ENCODE data around the gene TLN1. TPM values are rescaled to one million over a fixed set of nuclear protein-coding genes. Genes with fewer than 3 reads are reported as not detected.

TLN1 gene
- total and polyA plus RNA-seq, 2 experiments from 2014 or later = 96.0 to 178 TPM

- peak in 1 of 2 donors; percentile 59 for DNase-seq (ENCODE audit: low read depth in 1 of 2, low spot score in 1 of 2)
Observed at GRCh38 chr9:35687306-35687705, 44.7 kb downstream of the TLN1 start.

GRCh38 chr9:35686222-35687203, 45.5 kb downstream of the TLN1 start:
- DNase-seq (ENCODE audit: low read depth in 1 of 2, low spot score in 1 of 2) = peak; percentile 73 to 81
- Histone ChIP-seq H3K36me3 (peaks cover 36% of the 10 kb centered on the region), H3K4me1 (ENCODE audit: low read depth) (peaks cover 32% of the 10 kb centered on the region), H3K27me3 (no peaks in the 10 kb centered on the region), H3K27ac (peak overlapping the region; percentile 95), H3K9me3 (ENCODE audit: low read depth) (no peaks in the 10 kb centered on the region), H3K4me3 (no peak overlapping the region)
- no peak for TF ChIP-seq CTCF (IDR thresholded peaks at IDR 0.05; ENCODE audit: low read depth, low read length)

More at GRCh38 chr9:35687306-35687705, 44.7 kb downstream of the TLN1 start:
- Histone ChIP-seq H3K4me1 (ENCODE audit: low read depth) (peaks cover 32% of the 10 kb centered on the region), H3K4me3 (peak overlapping the region; percentile 67), H3K36me3 (peaks cover 34% of the 10 kb centered on the region), H3K27me3 (no peaks in the 10 kb centered on the region), H3K27ac (peak overlapping the region; percentile 95), H3K9me3 (ENCODE audit: low read depth) (no peaks in the 10 kb centered on the region)
- TF ChIP-seq CTCF (IDR thresholded peaks at IDR 0.05; ENCODE audit: low read depth, low read length) = no peak

- Histone ChIP-seq H3K36me3 (peaks cover 36% of the 10 kb centered on the region), H3K27ac (peak overlapping the region; percentile 95), H3K4me3 (no peak overlapping the region), H3K27me3 (no peaks in the 10 kb centered on the region), H3K4me1 (ENCODE audit: low read depth) (peaks cover 32% of the 10 kb centered on the region), H3K9me3 (ENCODE audit: low read depth) (no peaks in the 10 kb centered on the region)
- DNase-seq (ENCODE audit: low read depth in 1 of 2, low spot score in 1 of 2) = no peak
- no peak for TF ChIP-seq CTCF (IDR thresholded peaks at IDR 0.05; ENCODE audit: low read depth, low read length)
Observed at GRCh38 chr9:35685506-35685905, 46.5 kb downstream of the TLN1 start.

GRCh38 chr9:35684921-35685320, 47.1 kb downstream of the TLN1 start:
- H3K4me3 ChIP-seq = no peak overlapping the region
- TF ChIP-seq CTCF (IDR thresholded peaks at IDR 0.05; ENCODE audit: low read depth, low read length) = no peak
- H3K27ac ChIP-seq = peak overlapping the region; percentile 70

GRCh38 chr9:35683323-35683722, 48.7 kb downstream of the TLN1 start:
- no peak for DNase-seq (ENCODE audit: low read depth in 1 of 2, low spot score in 1 of 2)
- peaks cover 36% of the 10 kb centered on the region for H3K36me3 ChIP-seq
- H3K9me3 ChIP-seq (ENCODE audit: low read depth) = no peaks in the 10 kb centered on the region
- peak overlapping the region; percentile 70 for H3K27ac ChIP-seq
- H3K4me3 ChIP-seq = no peak overlapping the region
- H3K27me3 ChIP-seq = no peaks in the 10 kb centered on the region
- peaks cover 27% of the 10 kb centered on the region for H3K4me1 ChIP-seq (ENCODE audit: low read depth)
- TF ChIP-seq CTCF (IDR thresholded peaks at IDR 0.05; ENCODE audit: low read depth, low read length) = no peak

More at GRCh38 chr9:35684921-35685320, 47.1 kb downstream of the TLN1 start:
- Histone ChIP-seq H3K36me3 (peaks cover 36% of the 10 kb centered on the region), H3K4me1 (ENCODE audit: low read depth) (peaks cover 32% of the 10 kb centered on the region), H3K27me3 (no peaks in the 10 kb centered on the region), H3K9me3 (ENCODE audit: low read depth) (no peaks in the 10 kb centered on the region)
- DNase-seq (ENCODE audit: low read depth in 1 of 2, low spot score in 1 of 2) = no peak

Measured in cardiac muscle cell (in vitro differentiated cells and primary cell).